ENCODE data around the gene ZBTB7C. TPM values are rescaled to one million over a fixed set of nuclear protein-coding genes. Genes with fewer than 3 reads are reported as not detected.
A peak's percentile ranks its signal among the peaks of the same experiment; 100 is the strongest.

The ZBTB7C gene
- total RNA-seq, 2 donors from 2014 or later: not detected

GRCh38 chr18:48197819-48198218, 211.4 kb downstream of the ZBTB7C start:
- peaks cover 3 to 8% of the 10 kb centered on the region in 2 donors for H3K4me1 Mint-ChIP-seq (ENCODE audit: low read depth in 2 of 2)
- H3K36me3 Mint-ChIP-seq: no peaks in the 10 kb centered on the region
- no peak overlapping the region for H3K4me3 Mint-ChIP-seq
- no peak for DNase-seq (ENCODE audit: low spot score)
- no peak overlapping the region for H3K27ac Mint-ChIP-seq
- H3K9me3 Mint-ChIP-seq: no peaks in the 10 kb centered on the region
- peaks cover 36 to 49% of the 10 kb centered on the region in 2 donors for H3K27me3 Mint-ChIP-seq
- ATAC-seq: no peak

- H3K9me3 Mint-ChIP-seq: no peaks in the 10 kb centered on the region
- no peaks in the 10 kb centered on the region for H3K36me3 Mint-ChIP-seq
- peaks cover 33 to 40% of the 10 kb centered on the region in 2 donors for H3K27me3 Mint-ChIP-seq
- H3K27ac Mint-ChIP-seq: no peak overlapping the region
- H3K4me3 Mint-ChIP-seq: no peak overlapping the region
- ATAC-seq: no peak
- H3K4me1 Mint-ChIP-seq (ENCODE audit: low read depth in 2 of 2): peaks cover 3 to 8% of the 10 kb centered on the region in 2 donors
- no peak for DNase-seq (ENCODE audit: low spot score)
These were observed 213.4 kb downstream of the ZBTB7C start for GRCh38 chr18:48195787-48196186.

- DNase-seq (ENCODE audit: low spot score) (no peak), ATAC-seq (no peak)
- no peak overlapping the region for H3K4me3 Mint-ChIP-seq
- no peaks in the 10 kb centered on the region for H3K36me3 Mint-ChIP-seq
- peaks cover 32 to 38% of the 10 kb centered on the region in 2 donors for H3K27me3 Mint-ChIP-seq
- peaks cover 1 to 7% of the 10 kb centered on the region in 2 donors for H3K4me1 Mint-ChIP-seq (ENCODE audit: low read depth in 2 of 2)
- no peaks in the 10 kb centered on the region for H3K9me3 Mint-ChIP-seq
- no peak overlapping the region for H3K27ac Mint-ChIP-seq
These were observed 214.5 kb downstream of the ZBTB7C start for GRCh38 chr18:48194591-48195181.

GRCh38 chr18:48193521-48194492, 215.4 kb downstream of the ZBTB7C start:
- no peak overlapping the region for H3K4me3 Mint-ChIP-seq
- no peaks in the 10 kb centered on the region for H3K9me3 Mint-ChIP-seq
- H3K27ac Mint-ChIP-seq: no peak overlapping the region
- peaks cover 25 to 32% of the 10 kb centered on the region in 2 donors for H3K27me3 Mint-ChIP-seq
- no peaks in the 10 kb centered on the region for H3K36me3 Mint-ChIP-seq
- H3K4me1 Mint-ChIP-seq (ENCODE audit: low read depth in 2 of 2): no peaks in the 10 kb centered on the region
- DNase-seq (ENCODE audit: low spot score): no peak
- ATAC-seq: peak in 1 of 2 donors; percentile 8

DNA sequence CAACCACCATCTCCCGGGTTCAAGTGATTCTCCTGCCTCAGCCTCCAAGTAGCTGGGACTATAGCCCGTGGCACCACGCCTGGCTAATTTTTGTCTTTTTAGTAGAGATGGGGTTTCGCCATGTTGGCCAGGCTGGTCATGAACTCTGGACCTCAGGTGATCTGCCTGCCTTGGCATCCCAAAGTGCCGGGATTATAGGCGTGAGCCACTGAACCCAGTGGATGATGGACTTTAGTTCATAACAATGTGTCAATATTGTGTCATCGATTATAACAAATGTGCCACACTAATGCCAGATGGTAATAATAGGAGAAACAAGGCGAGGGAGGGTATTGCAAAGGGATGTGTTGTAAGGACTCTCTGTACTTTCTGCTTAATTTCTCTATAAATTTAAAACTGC, 216.6 kb downstream of the ZBTB7C start:
- Mint-ChIP-seq H3K27me3 (peaks cover 19 to 24% of the 10 kb centered on the region in 2 donors), H3K4me1 (ENCODE audit: low read depth in 2 of 2) (no peaks in the 10 kb centered on the region), H3K27ac (no peak overlapping the region), H3K4me3 (no peak overlapping the region), H3K9me3 (no peaks in the 10 kb centered on the region), H3K36me3 (no peaks in the 10 kb centered on the region)
- DNase-seq (ENCODE audit: low spot score) (no peak), ATAC-seq (no peak)

- peak in 1 of 2 donors; percentile 49 for ATAC-seq
- no peaks in the 10 kb centered on the region for H3K9me3 Mint-ChIP-seq
- peaks cover 22 to 26% of the 10 kb centered on the region in 2 donors for H3K27me3 Mint-ChIP-seq
These were observed 217.7 kb downstream of the ZBTB7C start for GRCh38 chr18:48191494-48191893.

DNA sequence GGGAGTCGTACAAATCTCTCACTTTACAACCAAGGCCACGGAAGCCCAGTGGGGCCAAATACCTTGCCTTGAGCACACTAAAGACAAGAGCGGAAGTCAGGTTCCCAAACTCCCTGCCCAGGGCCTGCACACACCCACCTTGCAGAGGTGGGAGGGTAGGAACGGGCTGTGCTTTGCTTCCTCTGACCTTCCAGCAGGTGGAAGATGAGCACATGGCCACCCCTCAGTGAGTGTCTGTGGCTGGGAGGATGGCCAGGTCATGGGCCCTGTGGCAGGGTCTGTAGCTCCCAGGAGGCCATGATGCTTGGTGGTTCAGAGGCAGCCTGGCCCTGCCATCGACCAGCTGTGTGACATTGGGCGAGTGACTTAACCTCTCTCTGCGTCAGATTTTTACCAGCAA, 218.2 kb downstream of the ZBTB7C start:
- Mint-ChIP-seq H3K4me3 (no peak overlapping the region), H3K36me3 (no peaks in the 10 kb centered on the region), H3K27me3 (peaks cover 23 to 27% of the 10 kb centered on the region in 2 donors), H3K4me1 (ENCODE audit: low read depth in 2 of 2) (no peaks in the 10 kb centered on the region), H3K9me3 (no peaks in the 10 kb centered on the region), H3K27ac (no peak overlapping the region)
- DNase-seq (ENCODE audit: low spot score): no peak
- no peak for ATAC-seq

More at GRCh38 chr18:48191494-48191893, 217.7 kb downstream of the ZBTB7C start:
- no peak overlapping the region for H3K4me3 Mint-ChIP-seq
- no peak overlapping the region for H3K27ac Mint-ChIP-seq
- no peak for DNase-seq (ENCODE audit: low spot score)
- no peaks in the 10 kb centered on the region for H3K4me1 Mint-ChIP-seq (ENCODE audit: low read depth in 2 of 2)
- H3K36me3 Mint-ChIP-seq: no peaks in the 10 kb centered on the region

DNA sequence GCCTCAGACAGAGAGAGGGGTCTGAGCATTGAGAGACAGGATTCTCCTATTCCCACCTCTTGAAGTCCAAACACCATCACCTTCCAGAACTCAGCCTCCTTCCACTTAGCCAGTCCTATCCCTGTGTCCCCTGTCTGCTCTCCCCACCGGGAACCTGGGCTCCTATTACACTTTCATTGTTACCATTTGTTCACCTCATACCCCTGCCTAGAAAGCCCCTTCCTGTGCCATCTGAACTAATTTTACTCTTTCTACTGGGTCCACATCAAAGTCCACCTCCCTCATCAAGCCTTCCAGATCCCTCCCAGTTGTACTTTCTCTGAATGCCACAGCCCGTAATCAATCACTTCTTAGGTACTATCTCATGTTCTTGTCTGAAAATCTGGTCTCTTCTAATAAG, 220.6 kb downstream of the ZBTB7C start:
- Mint-ChIP-seq H3K9me3 (no peaks in the 10 kb centered on the region), H3K4me3 (no peak overlapping the region), H3K36me3 (no peaks in the 10 kb centered on the region), H3K4me1 (ENCODE audit: low read depth in 2 of 2) (no peaks in the 10 kb centered on the region), H3K27ac (no peak overlapping the region), H3K27me3 (peaks cover 27 to 30% of the 10 kb centered on the region in 2 donors)
- DNase-seq (ENCODE audit: low spot score) (no peak), ATAC-seq (no peak)

- Mint-ChIP-seq H3K4me1 (ENCODE audit: low read depth in 2 of 2) (no peaks in the 10 kb centered on the region), H3K9me3 (no peaks in the 10 kb centered on the region), H3K36me3 (no peaks in the 10 kb centered on the region), H3K4me3 (no peak overlapping the region), H3K27ac (no peak overlapping the region), H3K27me3 (peaks cover 26 to 27% of the 10 kb centered on the region in 2 donors)
- DNase-seq (ENCODE audit: low spot score): no peak
- ATAC-seq: no peak
These were observed 222.3 kb downstream of the ZBTB7C start for GRCh38 chr18:48186861-48187260.

DNA sequence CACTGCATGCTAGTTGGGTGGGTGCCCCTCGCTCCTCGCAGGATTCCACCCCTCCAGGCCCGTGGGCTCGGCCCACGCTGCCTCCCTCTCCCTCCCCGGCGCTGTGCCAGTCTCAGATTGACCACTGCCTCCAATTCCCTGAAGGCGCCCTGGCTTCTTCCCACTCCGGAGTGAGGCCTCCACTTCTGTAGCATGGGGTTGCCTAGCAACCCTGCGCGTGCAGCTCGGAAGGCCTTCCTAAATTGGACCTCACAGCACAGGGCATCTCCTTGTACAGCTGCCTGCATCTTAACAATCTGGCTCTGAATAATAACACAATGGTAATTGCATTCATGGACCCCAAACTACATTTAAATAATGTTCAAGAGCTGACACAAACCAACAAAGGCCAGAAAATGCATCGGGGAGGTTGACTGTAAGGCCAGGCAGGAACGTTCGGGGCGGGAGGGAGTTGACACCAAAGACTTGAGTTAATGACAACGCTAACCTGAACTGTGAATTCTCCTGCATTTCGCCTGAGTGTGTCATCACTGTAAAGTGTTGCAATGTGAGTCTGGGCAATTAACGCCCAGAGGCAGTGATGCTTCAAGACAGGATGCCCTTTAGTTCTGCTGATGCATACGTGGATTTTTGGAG, 222.9 kb downstream of the ZBTB7C start:
- H3K9me3 Mint-ChIP-seq: no peaks in the 10 kb centered on the region
- H3K27me3 Mint-ChIP-seq: peaks cover 24 to 27% of the 10 kb centered on the region in 2 donors
- H3K4me3 Mint-ChIP-seq: no peak overlapping the region
- H3K36me3 Mint-ChIP-seq: no peaks in the 10 kb centered on the region
- DNase-seq (ENCODE audit: low spot score) (no peak), ATAC-seq (no peak)
- H3K27ac Mint-ChIP-seq: no peak overlapping the region
- H3K4me1 Mint-ChIP-seq (ENCODE audit: low read depth in 2 of 2): no peaks in the 10 kb centered on the region

DNA sequence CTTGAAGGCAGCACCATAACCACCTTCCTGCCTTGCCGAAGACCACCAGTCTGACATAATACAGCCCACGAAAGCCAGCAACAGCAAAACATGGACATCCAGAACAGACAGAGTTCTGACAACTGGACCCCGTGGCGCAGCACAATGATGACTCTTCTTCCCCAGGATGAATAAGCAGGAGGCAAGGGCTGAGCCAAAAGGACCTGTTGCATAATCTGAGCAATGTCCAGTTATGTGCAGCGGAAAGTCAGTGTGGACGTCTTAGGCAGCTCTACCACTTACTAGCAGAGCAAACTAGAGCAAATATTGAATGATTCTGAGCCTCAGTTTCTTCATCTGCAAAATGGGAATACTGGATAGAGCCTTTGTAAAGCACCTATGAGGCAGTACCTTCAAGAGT, 225.1 kb downstream of the ZBTB7C start:
- ATAC-seq (no peak), DNase-seq (ENCODE audit: low spot score) (peak; percentile 47)
- Mint-ChIP-seq H3K36me3 (no peaks in the 10 kb centered on the region), H3K4me1 (ENCODE audit: low read depth in 2 of 2) (no peaks in the 10 kb centered on the region), H3K4me3 (no peak overlapping the region), H3K27me3 (peaks cover 25 to 34% of the 10 kb centered on the region in 2 donors), H3K9me3 (no peaks in the 10 kb centered on the region), H3K27ac (no peak overlapping the region)

- DNase-seq (ENCODE audit: low spot score) (peak; percentile 8), ATAC-seq (no peak)
- no peak overlapping the region for H3K27ac Mint-ChIP-seq
- H3K9me3 Mint-ChIP-seq: no peaks in the 10 kb centered on the region
- peaks cover 23 to 29% of the 10 kb centered on the region in 2 donors for H3K27me3 Mint-ChIP-seq
- no peak overlapping the region for H3K4me3 Mint-ChIP-seq
- no peaks in the 10 kb centered on the region for H3K36me3 Mint-ChIP-seq
- H3K4me1 Mint-ChIP-seq (ENCODE audit: low read depth in 2 of 2): no peaks in the 10 kb centered on the region
These were observed 225.6 kb downstream of the ZBTB7C start for GRCh38 chr18:48183613-48184012.

GRCh38 chr18:48182779-48183178, 226.4 kb downstream of the ZBTB7C start:
- no peak overlapping the region for H3K27ac Mint-ChIP-seq
- no peak overlapping the region for H3K4me3 Mint-ChIP-seq
- H3K9me3 Mint-ChIP-seq: no peaks in the 10 kb centered on the region
- no peaks in the 10 kb centered on the region for H3K36me3 Mint-ChIP-seq
- ATAC-seq (no peak), DNase-seq (ENCODE audit: low spot score) (no peak)
- H3K4me1 Mint-ChIP-seq (ENCODE audit: low read depth in 2 of 2): no peaks in the 10 kb centered on the region
- peaks cover 20 to 27% of the 10 kb centered on the region in 2 donors for H3K27me3 Mint-ChIP-seq

DNA sequence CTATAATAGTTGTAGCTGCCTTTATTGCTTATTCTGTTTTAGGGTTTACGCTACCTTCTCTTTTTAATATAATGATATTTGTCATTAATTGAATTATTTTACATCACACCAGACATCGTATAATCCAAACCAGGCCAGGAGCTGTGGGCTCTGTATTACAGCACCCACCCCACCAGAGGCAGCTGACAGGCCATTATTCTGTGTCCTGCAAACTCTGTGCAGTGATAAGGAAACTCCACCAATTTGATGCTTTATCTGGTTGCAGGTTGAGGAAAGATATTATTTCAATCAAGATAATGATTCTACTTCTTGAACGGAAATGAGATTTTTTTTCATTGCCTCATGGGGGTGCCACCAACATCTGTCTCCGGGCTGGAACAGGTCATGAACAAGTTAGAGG, 227.3 kb downstream of the ZBTB7C start:
- no peak overlapping the region for H3K27ac Mint-ChIP-seq
- no peak overlapping the region for H3K4me3 Mint-ChIP-seq
- no peaks in the 10 kb centered on the region for H3K4me1 Mint-ChIP-seq (ENCODE audit: low read depth in 2 of 2)
- DNase-seq (ENCODE audit: low spot score) (no peak), ATAC-seq (no peak)
- no peaks in the 10 kb centered on the region for H3K9me3 Mint-ChIP-seq
- peaks cover 16 to 27% of the 10 kb centered on the region in 2 donors for H3K27me3 Mint-ChIP-seq
- no peaks in the 10 kb centered on the region for H3K36me3 Mint-ChIP-seq

All from natural killer cell treated with Interleukin-12 subunit alpha and Interleukin-12 subunit beta and Interleukin-15 and Interleukin-18, amount 100 ng/mL, for 72 hours (primary cell).